PFSK-1 (cell line): ENCODE measurements around the gene NPFF.

Experiments used
- FOXP2 ChIP-seq: optimal IDR thresholded peaks from 2 replicates; pipeline ENCODE3; 2011; ENCODE audit warnings: borderline replicate concordance, control low read depth, inconsistent platforms; ENCODE audit not compliant: insufficient read depth; ENCODE audit errors: extremely low read length, extremely low read depth
- POLR2AphosphoS5 ChIP-seq: IDR thresholded peaks from 2 replicates; pipeline ENCODE4 v1.6.1; 2012; ENCODE audit warnings: low read depth, mild to moderate bottlenecking, control low read depth, low read length, moderate library complexity
- REST ChIP-seq, 2 experiments: IDR thresholded peaks; 2 replicates each; pipeline versions ENCODE4 v1.6.1 to v1.8.0; 2011 to 2012; ENCODE audit warnings: low read depth in 2 of 2, low read length in 2 of 2, control low read depth in 1 of 2, inconsistent platforms in 1 of 2, mild to moderate bottlenecking in 1 of 2, moderate library complexity in 1 of 2; ENCODE audit not compliant: insufficient read depth in 1 of 2
- SIN3A ChIP-seq: IDR thresholded peaks from 2 replicates; pipeline ENCODE4 v1.6.1; 2012; ENCODE audit warnings: mild to moderate bottlenecking, low read length, moderate library complexity, borderline replicate concordance; ENCODE audit not compliant: insufficient read depth
- TAF1 ChIP-seq: IDR thresholded peaks from 2 replicates; pipeline ENCODE4 v1.6.1; 2012; ENCODE audit warnings: low read length, control low read depth, borderline replicate concordance; ENCODE audit not compliant: insufficient read depth

- no peak for TF ChIP-seq POLR2AphosphoS5
- no peak for TF ChIP-seq REST (IDR thresholded peaks at IDR 0.05; ENCODE audit: insufficient read depth in 1 of 2, low read depth in 2 of 2, low read length in 2 of 2)
- no peak for TF ChIP-seq TAF1
- no peak for TF ChIP-seq SIN3A
- no peak for TF ChIP-seq FOXP2
Observed at GRCh38 chr12:53518381-53518780, 11.1 kb upstream of the NPFF start.
